GM20431 (cell line): ENCODE results near the gene TTC28.
"Not testable (repeated sequence)": the region's sequence is repeated elsewhere in the genome, so short reads cannot be mapped to it uniquely, and the experiment has no call there.

Experiments used
- in situ Hi-C: fragments of 300-500 bp; cut with MseI, MboI; formaldehyde crosslinking; loops from one replicate; pipeline ENCODE4 v1.15.0; 2020; ENCODE audit warnings: low sequenced_read_pairs; ENCODE audit not compliant: unreplicated experiment

TTC28 gene

GRCh38 chr22:28570696-28571373, 108.8 kb downstream of the TTC28 start:
- in situ Hi-C loops, result no loop called here

- in situ Hi-C loops, result not testable (repeated sequence)
Measured at GRCh38 chr22:28568974-28569373, 110.7 kb downstream of the TTC28 start.

GRCh38 chr22:28568099-28568498, 111.5 kb downstream of the TTC28 start:
- in situ Hi-C loops, result no loop called here

GRCh38 chr22:28566920-28567499, 112.6 kb downstream of the TTC28 start:
- in situ Hi-C loops, result not testable (repeated sequence)

- in situ Hi-C loops, result no loop called here
Measured at GRCh38 chr22:28563636-28564035, 116.0 kb downstream of the TTC28 start.

GRCh38 chr22:28562324-28562723, 117.3 kb downstream of the TTC28 start:
- in situ Hi-C loops, result no loop called here

GRCh38 chr22:28560743-28561101, 118.9 kb downstream of the TTC28 start:
- in situ Hi-C loops, result not testable (repeated sequence)

GRCh38 chr22:28560046-28560742, 119.4 kb downstream of the TTC28 start:
- in situ Hi-C loops, result no loop called here

- in situ Hi-C loops, result no loop called here
Measured at GRCh38 chr22:28557184-28557583, 122.5 kb downstream of the TTC28 start.

- in situ Hi-C loops, result not testable (repeated sequence)
Measured at GRCh38 chr22:28553108-28553866, 126.4 kb downstream of the TTC28 start.

- in situ Hi-C loops, result no loop called here
Measured at GRCh38 chr22:28548406-28548805, 131.2 kb downstream of the TTC28 start.

- in situ Hi-C loops, result no loop called here
Measured at GRCh38 chr22:28547132-28547842, 132.4 kb downstream of the TTC28 start.

GRCh38 chr22:28544431-28544868, 135.2 kb downstream of the TTC28 start:
- in situ Hi-C loops, result no loop called here

GRCh38 chr22:28542980-28543621, 136.5 kb downstream of the TTC28 start:
- in situ Hi-C loops, result no loop called here

GRCh38 chr22:28541137-28541536, 138.5 kb downstream of the TTC28 start:
- in situ Hi-C loops, result no loop called here

- in situ Hi-C loops, result no loop called here
Measured at GRCh38 chr22:28538922-28539321, 140.7 kb downstream of the TTC28 start.

- in situ Hi-C loops, result not testable (repeated sequence)
Measured at GRCh38 chr22:28530565-28530964, 149.1 kb downstream of the TTC28 start.

GRCh38 chr22:28529144-28529543, 150.5 kb downstream of the TTC28 start:
- in situ Hi-C loops, result not testable (repeated sequence)

GRCh38 chr22:28521451-28521850, 158.2 kb downstream of the TTC28 start:
- in situ Hi-C loops, result no loop called here
